AG09309 (cell line): Measurements from ENCODE around the gene MRI1.

Experiments used
- DNase-seq: peaks from one replicate; pipeline ENCODE4 v3.0.0-alpha.2; 2010; ENCODE audit warnings: low read depth
- H3K4me3 ChIP-seq: 2 replicates; pipeline ENCODE4 v1.5.1; 2011; ENCODE audit warnings: mild to moderate bottlenecking, low read depth, low read length, moderate library complexity; ENCODE audit not compliant: control insufficient read depth
- CTCF ChIP-seq: IDR thresholded peaks from 2 replicates; pipeline ENCODE4 v1.5.1; 2011; ENCODE audit warnings: mild to moderate bottlenecking, low read depth, low read length, inconsistent platforms; ENCODE audit not compliant: insufficient read depth, control insufficient read depth; ENCODE audit errors: missing control alignments

Gene MRI1

GRCh38 chr19:13797058-13797440 lies 32.7 kb downstream of the MRI1 start:
- DNase-seq = no peak
- TF ChIP-seq CTCF = no peak
- H3K4me3 ChIP-seq = peak overlapping the region; percentile 40

DNA sequence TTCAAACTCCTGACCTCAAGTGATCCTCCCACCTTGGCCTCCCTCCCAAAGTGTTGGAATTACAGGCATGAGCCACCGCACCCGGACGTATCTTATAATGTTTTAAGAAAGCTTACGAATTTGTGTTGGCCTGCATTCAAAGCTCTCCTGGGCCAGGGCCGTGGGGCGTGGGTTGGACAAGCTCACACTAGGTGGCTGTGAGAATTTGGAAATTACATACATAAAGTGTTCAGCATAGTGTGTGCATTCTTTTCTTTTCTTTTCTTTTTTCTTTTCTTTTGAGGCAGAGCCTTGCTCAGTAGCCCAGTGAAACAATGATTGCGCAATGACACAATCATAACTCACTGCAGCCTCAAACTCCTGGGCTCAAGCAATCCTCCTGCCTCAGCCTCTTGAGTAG lies 33.5 kb downstream of the MRI1 start:
- TF ChIP-seq CTCF = no peak
- DNase-seq = peak; percentile 70
- H3K4me3 ChIP-seq = no peak overlapping the region

DNA sequence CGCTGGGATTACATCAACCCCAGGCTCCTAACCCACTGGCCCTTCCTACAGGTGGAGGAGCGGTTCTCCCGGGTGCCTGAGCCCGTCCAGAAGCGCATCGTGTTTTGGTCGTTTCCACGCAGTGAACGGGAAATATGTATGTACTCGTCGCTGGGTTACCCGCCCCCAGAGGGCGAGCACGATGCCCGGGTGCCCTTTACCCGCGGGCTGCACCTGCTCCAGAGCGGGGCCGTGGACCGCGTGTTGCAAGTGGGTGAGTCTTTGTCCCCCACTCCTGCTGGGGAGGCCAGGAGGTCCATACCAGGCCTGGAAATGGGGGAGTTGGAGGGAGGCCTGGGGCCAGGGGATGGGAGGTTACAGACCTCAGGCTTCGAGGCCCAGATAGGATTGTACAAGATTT lies 35.3 kb downstream of the MRI1 start:
- TF ChIP-seq CTCF = no peak
- H3K4me3 ChIP-seq = no peak overlapping the region
- DNase-seq = no peak

DNA sequence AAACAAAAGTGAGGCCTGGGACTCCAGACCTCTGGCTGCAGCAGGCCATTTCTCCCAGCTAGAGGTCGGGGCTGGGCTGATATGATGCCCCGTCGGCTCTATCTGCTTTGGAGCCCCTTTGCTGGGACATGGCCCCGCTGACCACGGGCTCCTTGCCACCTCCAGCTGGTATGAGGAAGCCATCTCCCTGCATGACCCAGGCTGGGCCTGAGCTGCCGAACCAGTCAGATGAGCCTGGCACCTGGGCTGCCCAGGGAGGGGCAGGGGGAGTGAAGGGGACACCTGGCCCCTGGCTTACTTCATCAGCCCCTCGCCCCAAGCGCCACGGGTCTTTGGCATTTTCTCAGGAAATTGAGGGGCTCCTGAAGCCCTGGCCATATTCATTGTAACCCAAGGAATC lies 38.7 kb downstream of the MRI1 start:
- TF ChIP-seq CTCF = no peak
- no peak overlapping the region for H3K4me3 ChIP-seq
- DNase-seq = no peak

DNA sequence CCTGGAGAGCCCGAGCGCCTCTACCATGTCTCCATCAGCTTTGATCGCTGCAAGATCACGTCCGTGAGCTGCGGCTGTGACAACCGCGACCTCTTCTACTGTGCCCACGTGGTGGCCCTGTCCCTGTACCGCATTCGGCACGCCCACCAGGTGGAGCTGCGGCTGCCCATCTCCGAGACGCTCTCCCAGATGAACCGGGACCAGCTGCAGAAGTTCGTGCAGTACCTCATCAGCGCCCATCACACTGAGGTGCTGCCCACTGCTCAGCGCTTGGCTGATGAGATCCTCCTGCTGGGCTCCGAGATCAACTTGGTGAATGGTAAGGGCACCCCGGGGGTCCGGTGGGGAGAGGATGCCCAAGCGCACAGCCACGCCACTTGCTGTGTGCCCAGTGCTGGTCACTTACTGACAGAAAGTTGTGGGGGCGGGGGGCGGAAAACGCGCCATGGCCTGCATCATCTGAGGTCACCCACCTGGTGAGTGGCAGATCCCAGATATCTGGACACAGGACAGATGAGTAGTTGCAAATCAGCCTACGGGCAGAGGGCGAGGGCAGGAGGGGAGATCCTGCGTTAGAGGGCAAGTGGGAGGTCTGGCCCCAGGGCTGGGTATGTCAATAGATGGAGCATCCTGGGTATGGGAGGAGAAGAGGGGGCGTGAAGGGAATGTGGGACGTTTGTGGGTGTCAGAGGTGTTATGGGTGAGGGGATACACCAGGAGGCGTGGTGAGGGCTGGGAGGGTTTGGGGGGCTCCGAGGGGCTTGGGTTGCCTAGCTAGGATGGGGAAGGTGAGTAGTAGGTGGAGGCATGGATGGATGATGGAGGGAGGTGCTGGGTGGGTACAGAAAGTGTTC lies 40.7 kb downstream of the MRI1 start:
- no peak for DNase-seq
- TF ChIP-seq CTCF = no peak
- H3K4me3 ChIP-seq = no peak overlapping the region

DNA sequence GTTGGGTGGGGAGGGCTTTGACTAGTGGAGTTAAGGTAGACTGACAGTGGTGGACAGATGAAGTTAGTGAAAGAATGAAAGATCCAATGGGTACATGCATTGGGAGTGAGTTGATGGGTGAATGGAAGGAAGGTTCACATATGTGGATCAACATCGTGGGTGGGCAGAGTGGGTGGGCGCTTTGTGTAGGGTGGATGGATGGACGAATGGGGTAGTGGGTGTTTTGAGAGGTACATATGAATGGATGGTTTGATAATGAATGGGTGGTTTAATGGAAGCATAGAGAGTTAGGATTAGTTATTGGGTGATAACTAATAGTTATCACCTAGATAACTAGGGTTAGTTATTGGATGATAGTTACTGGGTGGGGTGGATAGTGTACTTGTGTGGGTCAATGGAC lies 42.4 kb downstream of the MRI1 start:
- no peak overlapping the region for H3K4me3 ChIP-seq
- TF ChIP-seq CTCF = no peak

More for the DNA sequence above, 42.4 kb downstream of the MRI1 start:
- DNase-seq = no peak
